ENCODE data around the gene CLOCK. TPM values are rescaled to one million over a fixed set of nuclear protein-coding genes. Genes with fewer than 3 reads are reported as not detected.
"Not testable (repeated sequence)": the region's sequence is repeated elsewhere in the genome, so short reads cannot be mapped to it uniquely, and the experiment has no call there.

Gene CLOCK
- total and polyA plus RNA-seq, 2 of the 8 experiments (the other 6 are each of a cell fraction or from before 2014, with no cell fraction given), result 7.7 to 24.2 TPM

DNA sequence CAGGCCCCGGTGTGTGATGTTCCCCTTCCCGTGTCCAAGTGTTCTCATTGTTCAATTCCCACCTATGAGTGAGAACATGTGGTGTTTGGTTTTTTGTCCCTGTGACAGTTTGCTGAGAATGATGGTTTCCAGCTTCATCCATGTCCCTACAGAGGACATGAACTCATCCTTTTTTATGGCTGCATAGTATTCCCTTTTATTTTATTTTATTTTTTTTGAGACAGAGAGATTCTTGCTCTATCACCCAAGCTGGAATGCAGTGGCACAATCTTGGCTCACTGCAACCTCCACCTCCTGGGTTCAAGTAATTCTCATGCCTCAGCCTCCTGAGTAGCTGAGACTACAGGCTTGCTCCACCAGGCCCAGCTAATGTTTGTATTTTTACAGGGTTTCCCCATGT is 36.1 kb upstream of the CLOCK start:
- H3K4me3 ChIP-seq (ENCODE audit: extremely low read depth in 1 of 4, insufficient read depth in 2 of 4, low read depth in 3 of 4, low read length in 4 of 4); H3K27ac ChIP-seq (ENCODE audit: low read depth, low read length); H4K8ac ChIP-seq (ENCODE audit: extremely low read depth, insufficient read depth, low read length); H2AFZ ChIP-seq (ENCODE audit: low read length); H2BK12ac ChIP-seq (ENCODE audit: low read depth, low read length); CTCF ChIA-PET (ENCODE audit: partially characterized antibody); H3K9ac ChIP-seq (replicated peaks in 1 of 4; ENCODE audit: extremely low read depth in 1 of 4, low read depth in 3 of 4, low read length in 3 of 4); H3K4me2 ChIP-seq (ENCODE audit: insufficient read depth in 1 of 2, low read depth in 2 of 2, low read length in 2 of 2); H3K23ac ChIP-seq (ENCODE audit: insufficient read length); H3K27me3 ChIP-seq (replicated peaks in 1 of 4; ENCODE audit: control insufficient read depth in 3 of 4, extremely low read depth in 1 of 4, insufficient read depth in 3 of 4, low read length in 3 of 4); H3K4ac ChIP-seq (replicated peaks; ENCODE audit: insufficient read length, low read depth, low read length); H3K18ac ChIP-seq (ENCODE audit: extremely low read depth, low read length); H4K91ac ChIP-seq (replicated peaks; ENCODE audit: insufficient read length, low read length); POLR2A ChIA-PET (ENCODE audit: partially characterized antibody); H4K5ac ChIP-seq (ENCODE audit: insufficient read length, low read depth, low read length); H4K20me1 ChIP-seq (replicated peaks in 1 of 2; ENCODE audit: control insufficient read depth in 1 of 2, insufficient read depth in 2 of 2, low read length in 2 of 2); H3K4me1 ChIP-seq (replicated peaks in 1 of 4; ENCODE audit: control insufficient read depth in 3 of 4, insufficient read depth in 4 of 4, low read length in 3 of 4); H2BK5ac ChIP-seq (ENCODE audit: low read depth, low read length); H3K9me3 ChIP-seq (ENCODE audit: insufficient read depth in 2 of 2, low read depth in 1 of 2, low read length in 1 of 2); DNase-seq (ENCODE audit: low read depth in 1 of 2, low spot score in 2 of 2); H3K36me3 ChIP-seq (ENCODE audit: control insufficient read depth in 2 of 4, insufficient read depth in 4 of 4, low read length in 3 of 4); H2BK15ac ChIP-seq (ENCODE audit: low read length); H2AK5ac ChIP-seq (ENCODE audit: low read depth, low read length); H3K79me1 ChIP-seq (ENCODE audit: low read depth, low read length); H2BK120ac ChIP-seq (replicated peaks; ENCODE audit: low read depth, low read length); FAIRE-seq; H2BK20ac ChIP-seq (ENCODE audit: low read length); H3K79me2 ChIP-seq (ENCODE audit: control insufficient read depth in 1 of 2, insufficient read depth in 2 of 2, low read length in 2 of 2); H3K56ac ChIP-seq (replicated peaks; ENCODE audit: insufficient read length, low read depth, low read length); H3K23me2 ChIP-seq (ENCODE audit: low read depth, low read length); H3K14ac ChIP-seq (ENCODE audit: insufficient read length): not testable (repeated sequence)
- no CpG with 5 or more reads among the region's 2 CpGs for WGBS, 2 experiments (ENCODE audit: extremely low coverage in 1 of 2, insufficient coverage in 1 of 2, insufficient read length in 1 of 2, insufficient replicate concordance in 2 of 2, low coverage in 1 of 2, low lambda C conversion rate in 2 of 2, missing lambda C conversion rate in 1 of 2)

All from H1 (cell line).